ENCODE data around the gene SPON2.

Gene SPON2

GRCh38 chr4:1208970-1209704 is 36.8 kb upstream of the SPON2 start:
- DNase-seq (ENCODE audit: low read depth), result no peak

- DNase-seq (ENCODE audit: low read depth), result no peak
Observed at GRCh38 chr4:1208266-1208961, 36.0 kb upstream of the SPON2 start.

GRCh38 chr4:1207603-1208265 is 35.4 kb upstream of the SPON2 start:
- no peak for DNase-seq (ENCODE audit: low read depth)

- DNase-seq (ENCODE audit: low read depth), result no peak
Observed at GRCh38 chr4:1207157-1207470, 34.7 kb upstream of the SPON2 start.

- DNase-seq (ENCODE audit: low read depth), result no peak
Observed at GRCh38 chr4:1206299-1207156, 34.1 kb upstream of the SPON2 start.

GRCh38 chr4:1205586-1206298 is 33.4 kb upstream of the SPON2 start:
- DNase-seq (ENCODE audit: low read depth), result no peak

- DNase-seq (ENCODE audit: low read depth), result no peak
Observed at GRCh38 chr4:1204828-1205585, 32.6 kb upstream of the SPON2 start.

GRCh38 chr4:1204286-1204827 is 32.0 kb upstream of the SPON2 start:
- no peak for DNase-seq (ENCODE audit: low read depth)

- no peak for DNase-seq (ENCODE audit: low read depth)
Observed at GRCh38 chr4:1203026-1203616, 30.7 kb upstream of the SPON2 start.

GRCh38 chr4:1202526-1203011 is 30.2 kb upstream of the SPON2 start:
- DNase-seq (ENCODE audit: low read depth), result no peak

- DNase-seq (ENCODE audit: low read depth), result no peak
Observed at GRCh38 chr4:1201851-1202525, 29.6 kb upstream of the SPON2 start.

GRCh38 chr4:1200425-1201035 is 28.1 kb upstream of the SPON2 start:
- DNase-seq (ENCODE audit: low read depth), result peak; percentile 50

GRCh38 chr4:1199556-1200331 is 27.4 kb upstream of the SPON2 start:
- no peak for DNase-seq (ENCODE audit: low read depth)

- DNase-seq (ENCODE audit: low read depth), result no peak
Observed at GRCh38 chr4:1198098-1198844, 25.9 kb upstream of the SPON2 start.

- no peak for DNase-seq (ENCODE audit: low read depth)
Observed at GRCh38 chr4:1196421-1197183, 24.2 kb upstream of the SPON2 start.

GRCh38 chr4:1195891-1196401 is 23.6 kb upstream of the SPON2 start:
- DNase-seq (ENCODE audit: low read depth), result no peak
